C4-2B (cell line): ENCODE data around the gene KAZN.

Experiments used
- H3K27ac ChIP-seq: fragments of 450-650 bp; 2 replicates; pipeline ENCODE4 v1.5.1; 2017
- ZFX ChIP-seq: fragments of 450-650 bp; IDR thresholded peaks from 2 replicates; pipeline ENCODE4 v1.6.1; 2017
- TF ChIP-seq, protein P1 (sequence below): fragments of 450-650 bp; conservative IDR thresholded peaks from 2 replicates; pipeline ENCODE4 v1.5.1; 2017; ENCODE audit warnings: mild to moderate bottlenecking

KAZN gene

DNA sequence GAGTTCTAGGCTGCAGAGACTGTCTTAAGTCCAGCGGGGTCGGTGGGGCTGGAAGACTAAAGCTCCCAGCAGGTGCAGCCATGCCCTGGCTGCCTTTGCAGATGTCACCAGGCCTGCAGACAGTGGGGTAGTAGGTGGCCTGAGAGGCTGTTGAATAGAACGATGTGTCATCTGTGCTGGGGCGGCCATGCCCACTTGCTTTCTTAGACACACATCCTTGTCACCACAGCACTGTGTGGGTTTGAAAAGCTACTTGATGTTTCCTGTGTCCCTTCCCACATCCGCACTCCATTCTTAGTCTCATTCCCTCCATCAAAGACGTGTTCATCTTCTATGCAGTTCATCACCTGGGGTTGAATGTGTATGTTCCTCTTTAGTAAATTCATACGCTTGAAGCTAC, 370.5 kb downstream of the KAZN start:
- H3K27ac ChIP-seq, result no peak overlapping the region
- TF ChIP-seq ZFX, result no peak
- TF ChIP-seq, protein P1, sequence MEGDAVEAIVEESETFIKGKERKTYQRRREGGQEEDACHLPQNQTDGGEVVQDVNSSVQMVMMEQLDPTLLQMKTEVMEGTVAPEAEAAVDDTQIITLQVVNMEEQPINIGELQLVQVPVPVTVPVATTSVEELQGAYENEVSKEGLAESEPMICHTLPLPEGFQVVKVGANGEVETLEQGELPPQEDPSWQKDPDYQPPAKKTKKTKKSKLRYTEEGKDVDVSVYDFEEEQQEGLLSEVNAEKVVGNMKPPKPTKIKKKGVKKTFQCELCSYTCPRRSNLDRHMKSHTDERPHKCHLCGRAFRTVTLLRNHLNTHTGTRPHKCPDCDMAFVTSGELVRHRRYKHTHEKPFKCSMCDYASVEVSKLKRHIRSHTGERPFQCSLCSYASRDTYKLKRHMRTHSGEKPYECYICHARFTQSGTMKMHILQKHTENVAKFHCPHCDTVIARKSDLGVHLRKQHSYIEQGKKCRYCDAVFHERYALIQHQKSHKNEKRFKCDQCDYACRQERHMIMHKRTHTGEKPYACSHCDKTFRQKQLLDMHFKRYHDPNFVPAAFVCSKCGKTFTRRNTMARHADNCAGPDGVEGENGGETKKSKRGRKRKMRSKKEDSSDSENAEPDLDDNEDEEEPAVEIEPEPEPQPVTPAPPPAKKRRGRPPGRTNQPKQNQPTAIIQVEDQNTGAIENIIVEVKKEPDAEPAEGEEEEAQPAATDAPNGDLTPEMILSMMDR, result no peak

DNA sequence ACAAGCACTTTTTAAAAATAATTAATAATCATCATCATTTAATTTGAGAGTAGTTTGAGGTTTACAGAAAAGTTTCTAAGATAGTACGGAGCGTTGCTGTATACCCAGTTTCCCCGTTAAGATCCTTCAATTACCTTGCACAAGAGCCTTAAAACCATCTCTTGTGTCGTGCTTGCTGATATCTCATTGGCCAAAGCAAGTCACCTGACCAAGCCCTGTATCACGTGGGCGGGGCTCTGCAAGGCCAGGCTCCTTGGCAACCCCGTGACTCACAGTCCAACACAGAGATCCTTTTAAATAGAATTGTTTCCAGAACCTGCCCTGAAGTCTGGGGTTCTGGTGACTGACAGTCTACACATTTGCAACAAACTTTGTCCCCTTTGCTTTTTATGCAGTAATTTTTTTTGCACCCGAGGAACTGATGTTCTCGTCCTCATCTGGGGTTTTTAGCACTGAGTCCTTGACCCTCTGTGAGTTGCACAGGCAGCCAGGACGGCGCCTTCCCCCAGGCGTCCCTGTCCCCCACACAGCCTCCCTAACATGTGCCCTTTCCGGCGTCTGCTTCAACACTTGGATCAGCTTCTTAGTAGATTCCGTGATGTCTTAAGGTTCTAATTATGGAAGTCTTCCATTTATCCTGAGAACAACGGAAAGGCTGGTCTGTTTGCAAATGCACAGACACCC, 371.8 kb downstream of the KAZN start:
- TF ChIP-seq ZFX, result no peak
- TF ChIP-seq, protein P1, result no peak
- no peak overlapping the region for H3K27ac ChIP-seq

DNA sequence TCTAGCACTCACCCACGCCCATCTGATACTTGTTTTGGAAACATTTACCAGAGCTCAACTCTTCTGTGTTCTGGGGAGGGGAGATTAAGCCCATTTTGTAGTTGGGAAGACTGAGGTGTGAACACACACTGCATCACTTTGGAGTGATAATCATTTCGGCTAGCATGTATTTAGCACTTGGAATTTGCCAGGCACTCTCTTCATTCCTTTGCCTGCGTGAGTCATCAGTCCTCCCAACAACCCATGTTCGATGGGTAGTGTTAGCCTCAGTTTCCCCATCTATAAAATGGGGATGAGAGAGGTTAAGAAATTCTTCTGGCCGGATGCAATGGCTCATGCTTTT, 372.3 kb downstream of the KAZN start:
- TF ChIP-seq ZFX, result no peak
- TF ChIP-seq, protein P1, result no peak
- H3K27ac ChIP-seq, result no peak overlapping the region

DNA sequence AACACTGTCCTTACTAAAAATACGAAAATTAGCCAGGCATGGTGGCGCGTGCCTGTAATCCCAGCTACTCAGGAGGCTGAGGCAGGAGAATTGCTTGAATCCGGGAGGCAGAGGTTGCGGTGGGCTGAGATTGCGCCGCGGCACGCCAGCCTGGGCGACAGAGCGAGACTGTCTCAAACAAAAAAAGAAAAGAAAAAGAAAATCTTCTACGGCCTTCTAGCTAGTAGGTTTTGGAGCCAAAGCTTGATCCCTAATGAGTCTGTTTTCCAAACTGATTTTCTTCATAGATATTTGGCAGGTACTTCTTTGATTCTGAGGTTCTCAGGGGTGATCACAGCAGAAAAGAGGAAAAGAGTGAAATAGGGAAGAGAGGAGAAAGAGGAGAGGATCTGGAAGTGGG, 372.7 kb downstream of the KAZN start:
- no peak for TF ChIP-seq ZFX
- TF ChIP-seq, protein P1, result no peak
- H3K27ac ChIP-seq, result no peak overlapping the region

DNA sequence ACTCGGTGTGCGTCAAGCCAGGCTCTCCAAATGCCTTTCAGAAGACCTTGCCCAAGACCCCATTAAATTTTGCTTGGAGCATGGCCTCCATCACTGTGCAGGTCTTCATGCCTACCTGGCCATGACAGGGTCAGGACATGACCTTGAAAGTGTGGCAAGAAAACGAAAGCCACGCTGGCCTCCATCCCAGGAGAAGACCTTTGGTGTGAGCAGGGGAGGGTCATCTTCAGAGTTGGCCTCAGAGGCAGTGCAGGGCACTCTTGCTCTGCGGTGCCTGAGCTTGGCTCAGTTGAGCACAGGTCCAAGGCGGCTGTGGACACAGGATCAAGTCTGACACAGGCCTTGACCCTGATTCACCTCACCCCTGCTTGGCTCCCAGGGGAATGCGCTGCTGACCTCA, 373.6 kb downstream of the KAZN start:
- no peak for TF ChIP-seq ZFX
- TF ChIP-seq, protein P1, result no peak
- no peak overlapping the region for H3K27ac ChIP-seq

DNA sequence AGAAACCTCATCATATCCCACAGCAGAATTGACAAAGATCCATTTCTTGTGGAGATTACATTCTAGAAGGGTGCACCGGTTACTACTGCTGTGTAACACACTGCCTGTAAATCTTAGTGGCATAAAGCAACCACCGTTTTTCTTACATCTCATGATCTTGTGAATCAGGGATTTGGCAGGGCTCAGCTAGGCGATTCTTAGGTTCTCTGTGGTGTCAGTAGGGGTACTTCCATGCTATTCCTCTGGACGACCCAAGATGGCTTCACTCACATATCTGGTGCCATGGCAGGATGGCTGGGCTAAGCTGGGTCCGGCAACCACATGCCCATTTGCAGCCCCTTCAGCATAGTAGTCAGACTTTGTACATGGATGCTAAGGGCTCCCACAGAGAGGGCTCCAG, 375.3 kb downstream of the KAZN start:
- no peak overlapping the region for H3K27ac ChIP-seq
- TF ChIP-seq ZFX, result no peak
- TF ChIP-seq, protein P1, result no peak

DNA sequence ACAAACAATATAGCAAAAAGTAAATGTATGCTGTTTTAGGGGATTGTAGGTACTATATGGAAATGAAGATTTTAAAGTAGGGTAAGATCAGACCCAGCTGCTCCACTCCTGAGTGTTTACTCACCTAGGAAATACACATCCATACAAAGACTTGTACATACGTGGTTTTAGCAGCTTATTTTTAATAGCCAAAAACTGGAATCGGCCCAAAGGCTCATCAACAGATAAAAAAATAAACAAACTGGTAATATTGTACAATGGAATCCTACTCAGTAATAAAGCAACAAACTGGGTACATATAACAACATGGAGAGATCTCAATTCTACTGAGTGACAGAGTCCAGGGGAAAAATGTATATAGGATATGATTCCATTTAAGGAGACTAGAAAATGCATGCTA, 375.9 kb downstream of the KAZN start:
- no peak overlapping the region for H3K27ac ChIP-seq
- TF ChIP-seq ZFX, result no peak
- TF ChIP-seq, protein P1, result no peak
